22Rv1 (cell line): ENCODE measurements around the gene CRIP2.

Experiments
- CTCF ChIP-seq: fragments of 450-650 bp; IDR thresholded peaks from 2 replicates; pipeline ENCODE4 v1.5.1; 2017; ENCODE audit warnings: mild to moderate bottlenecking
- ZFX ChIP-seq: fragments of 450-650 bp; IDR thresholded peaks from 2 replicates; pipeline ENCODE4 v1.6.1; 2017; ENCODE audit warnings: antibody characterized with exemption, borderline replicate concordance

- TF ChIP-seq CTCF (no peak), ZFX (no peak)
Measured at GRCh38 chr14:105431256-105431655, 43.4 kb upstream of the CRIP2 start.
